ENCODE results near the gene HYLS1.

DNA sequence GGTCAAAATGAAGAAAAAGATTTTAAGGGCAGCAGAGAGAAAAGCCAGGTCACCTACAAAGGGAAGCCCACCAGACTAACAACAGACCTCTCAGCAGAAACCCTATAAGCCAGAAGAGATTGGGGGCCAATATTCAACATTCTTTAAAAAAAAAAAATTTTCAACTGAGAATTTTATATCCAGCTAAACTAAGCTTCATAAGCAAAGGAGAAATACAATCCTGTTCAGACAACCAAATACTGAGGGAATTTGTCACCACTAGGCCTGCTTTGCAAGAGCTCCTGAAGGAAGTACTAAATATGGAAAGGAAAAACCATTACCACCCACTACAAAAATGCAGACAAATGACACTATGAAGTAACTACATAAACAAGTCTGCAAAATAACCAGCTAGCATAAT is 41.3 kb upstream of the HYLS1 start:
- TF ChIP-seq EZH2 (IDR thresholded peaks at IDR 0.05; ENCODE audit: borderline replicate concordance, low read length): no peak
- TF ChIP-seq, protein P1, sequence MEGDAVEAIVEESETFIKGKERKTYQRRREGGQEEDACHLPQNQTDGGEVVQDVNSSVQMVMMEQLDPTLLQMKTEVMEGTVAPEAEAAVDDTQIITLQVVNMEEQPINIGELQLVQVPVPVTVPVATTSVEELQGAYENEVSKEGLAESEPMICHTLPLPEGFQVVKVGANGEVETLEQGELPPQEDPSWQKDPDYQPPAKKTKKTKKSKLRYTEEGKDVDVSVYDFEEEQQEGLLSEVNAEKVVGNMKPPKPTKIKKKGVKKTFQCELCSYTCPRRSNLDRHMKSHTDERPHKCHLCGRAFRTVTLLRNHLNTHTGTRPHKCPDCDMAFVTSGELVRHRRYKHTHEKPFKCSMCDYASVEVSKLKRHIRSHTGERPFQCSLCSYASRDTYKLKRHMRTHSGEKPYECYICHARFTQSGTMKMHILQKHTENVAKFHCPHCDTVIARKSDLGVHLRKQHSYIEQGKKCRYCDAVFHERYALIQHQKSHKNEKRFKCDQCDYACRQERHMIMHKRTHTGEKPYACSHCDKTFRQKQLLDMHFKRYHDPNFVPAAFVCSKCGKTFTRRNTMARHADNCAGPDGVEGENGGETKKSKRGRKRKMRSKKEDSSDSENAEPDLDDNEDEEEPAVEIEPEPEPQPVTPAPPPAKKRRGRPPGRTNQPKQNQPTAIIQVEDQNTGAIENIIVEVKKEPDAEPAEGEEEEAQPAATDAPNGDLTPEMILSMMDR (IDR thresholded peaks at IDR 0.05; ENCODE audit: low read length): no peak

Data from OCI-LY1 (cell line).